NCI-H82 treated with DMSO at 0.1 percent for 48 hours (cell line): ENCODE results near the gene AVEN.

Experiments
- DNase-seq: peaks from one replicate; lab custom pipeline; 2025; ENCODE audit not compliant: unreplicated experiment; lab: John Stamatoyannopoulos, UW

AVEN gene

DNA sequence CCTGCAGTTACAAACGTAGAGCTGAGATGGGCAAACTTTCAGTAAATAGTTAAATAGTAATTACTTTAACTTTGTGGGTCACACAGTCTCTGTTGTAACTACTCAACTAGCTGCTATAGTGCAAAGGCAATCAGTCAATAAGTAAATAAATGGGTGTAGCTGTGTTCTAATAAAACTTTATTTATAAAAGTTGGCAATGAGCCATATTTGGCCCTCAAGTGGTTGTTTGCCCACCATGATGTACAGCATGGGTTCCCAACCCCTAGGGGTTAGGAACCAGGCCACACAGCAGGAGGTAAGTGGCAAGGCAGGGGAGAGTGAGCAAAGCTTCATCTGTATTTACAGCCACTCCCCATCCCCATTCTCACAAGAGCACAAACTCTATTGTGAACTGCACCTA is 115.6 kb downstream of the AVEN start:
- DNase-seq: no peak

DNA sequence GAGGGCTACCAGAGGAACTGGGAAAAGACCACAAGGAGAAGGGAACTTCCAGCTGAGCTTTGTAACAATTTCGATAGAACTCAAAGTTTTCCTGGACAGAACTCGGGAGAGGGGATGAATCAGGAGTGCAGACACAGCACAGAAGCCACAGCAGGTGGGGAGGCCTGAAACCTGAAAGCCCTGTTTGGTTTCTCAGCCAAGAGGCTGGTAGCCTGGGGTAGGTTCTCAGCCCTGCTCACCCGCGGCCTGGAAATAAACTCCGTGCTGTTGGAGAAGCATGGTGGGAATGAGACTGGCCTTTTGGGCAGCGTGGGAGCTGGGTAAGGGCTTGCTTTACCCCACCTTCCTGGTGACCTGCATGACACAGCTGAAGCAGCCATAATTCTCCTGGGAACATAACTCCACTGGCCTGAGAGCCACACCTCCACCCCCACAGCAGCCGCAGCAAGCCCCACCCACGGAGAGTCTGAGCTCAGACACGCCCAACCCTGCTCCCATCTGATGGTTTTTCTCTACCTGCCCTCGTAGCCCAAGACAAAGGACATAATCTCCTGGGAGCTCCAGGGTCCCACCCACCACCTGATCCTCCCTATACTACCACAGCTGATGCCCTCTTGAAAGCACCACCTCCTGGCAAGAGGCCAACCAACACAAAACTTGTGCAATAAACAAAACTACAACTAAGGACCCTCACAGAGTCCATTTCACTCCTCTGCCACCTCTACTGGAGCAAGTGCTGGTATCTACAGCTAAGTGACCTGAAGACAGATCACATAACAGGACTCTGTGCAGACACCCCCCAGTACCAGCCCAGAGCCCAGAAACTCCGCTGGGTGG is 123.2 kb downstream of the AVEN start:
- DNase-seq: peak; percentile 27

DNA sequence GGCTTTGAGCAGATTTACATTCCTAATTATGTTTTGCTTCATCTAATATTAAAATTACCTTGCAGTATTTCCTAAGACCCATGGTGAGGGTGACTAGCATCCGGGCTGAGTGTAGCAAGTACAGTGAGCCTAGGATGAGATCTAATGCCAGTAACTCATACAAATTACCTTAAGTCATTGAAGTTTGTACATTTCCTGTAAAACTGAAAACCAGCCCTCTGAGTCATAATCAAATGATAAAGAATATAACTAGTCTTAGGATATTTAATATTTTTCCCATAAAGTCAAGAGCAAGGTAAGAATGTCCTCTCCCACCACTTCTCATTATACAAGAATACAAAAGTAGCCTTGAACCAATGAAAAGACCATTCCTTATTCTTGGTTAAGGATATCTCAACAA is 125.5 kb downstream of the AVEN start:
- DNase-seq: no peak

DNA sequence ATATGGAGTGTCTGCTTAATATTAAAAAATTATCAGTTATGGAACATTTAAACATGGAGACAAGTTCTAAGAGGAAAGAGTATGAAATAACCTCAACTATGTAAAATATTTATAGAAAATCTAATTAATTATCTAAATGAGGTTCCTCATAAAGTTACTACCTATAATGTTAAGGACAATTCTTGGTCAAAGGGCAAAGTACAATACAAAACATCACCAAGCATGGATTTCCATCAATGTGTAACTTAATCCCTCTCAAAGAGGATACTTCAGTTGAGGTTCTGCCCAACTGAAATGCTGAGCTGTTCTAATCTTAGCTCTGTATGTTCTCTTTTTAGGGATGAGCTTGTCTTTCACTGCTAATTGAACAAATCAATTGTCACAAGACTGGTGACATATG is 126.7 kb downstream of the AVEN start:
- DNase-seq: no peak

DNA sequence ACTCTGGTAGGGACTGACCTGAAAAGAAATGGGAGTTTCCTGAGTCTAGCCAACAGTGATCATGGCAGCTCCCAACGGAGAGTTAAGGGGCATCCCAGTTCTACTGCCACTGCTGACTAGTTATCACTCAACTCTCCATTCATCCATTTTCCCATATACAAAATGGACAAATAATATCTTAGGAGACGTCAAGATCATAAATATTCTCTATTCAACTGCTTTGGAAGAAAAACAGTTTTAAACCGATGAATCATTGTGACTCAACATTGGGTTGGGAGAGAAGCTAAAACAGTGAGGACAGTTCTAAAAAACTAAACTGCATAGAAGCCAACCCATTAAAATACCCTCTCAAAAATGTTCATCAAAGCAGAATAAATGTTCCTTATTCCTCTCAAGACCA is 128.3 kb downstream of the AVEN start:
- no peak for DNase-seq

DNA sequence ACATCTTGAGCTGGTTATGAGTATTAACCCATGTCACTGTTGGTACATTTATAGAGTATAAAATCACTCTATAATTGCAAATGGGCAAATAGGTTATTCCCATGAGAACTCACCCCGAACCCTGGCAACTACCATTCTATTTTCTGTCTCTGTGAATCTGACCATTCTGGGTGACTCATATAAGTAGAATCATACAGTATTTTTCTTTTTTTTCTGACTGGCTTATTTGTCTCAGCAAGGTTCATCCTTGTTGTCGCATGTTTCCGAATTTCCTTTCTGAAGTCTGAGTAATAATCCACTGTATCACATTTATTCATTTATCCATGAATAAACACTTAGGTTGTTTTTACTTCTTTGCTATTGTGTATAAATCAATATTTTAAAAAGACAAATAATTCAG is 130.6 kb downstream of the AVEN start:
- no peak for DNase-seq

DNA sequence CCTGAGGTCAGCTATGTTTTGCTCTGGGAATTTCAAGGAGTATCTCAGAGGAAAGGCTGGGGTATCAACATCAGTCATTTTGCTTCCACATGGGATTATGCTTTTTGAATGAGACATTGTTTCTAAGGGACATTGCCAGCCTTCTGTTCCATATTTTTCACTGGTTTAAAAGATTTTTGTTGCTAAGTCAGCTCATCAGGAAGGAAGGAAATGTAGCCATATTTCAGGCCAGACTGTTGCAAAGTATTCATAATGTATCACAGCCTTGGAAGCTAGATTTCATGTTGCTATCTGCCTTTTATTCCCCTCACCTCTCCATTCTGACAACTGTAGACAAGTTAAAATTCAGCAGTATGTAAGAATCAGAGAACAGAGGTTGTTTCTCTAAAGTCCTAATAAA is 131.7 kb downstream of the AVEN start:
- no peak for DNase-seq

DNA sequence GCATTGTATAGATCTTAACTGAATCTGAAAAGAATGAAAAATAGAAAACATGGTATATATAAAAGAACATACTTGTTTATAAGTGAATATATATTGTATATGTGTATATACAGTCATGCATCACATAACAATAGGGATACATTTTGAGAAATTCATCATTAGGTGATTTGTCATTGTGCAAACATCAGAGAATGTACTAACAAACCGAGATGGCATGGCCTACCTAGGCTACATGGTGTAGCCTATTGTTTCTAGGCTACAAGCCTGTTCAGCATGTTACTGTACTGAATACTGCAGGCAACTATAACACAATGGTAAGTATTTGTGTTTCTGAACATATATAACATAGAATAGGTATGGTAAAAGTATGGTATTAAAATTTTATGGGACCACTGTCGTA is 135.3 kb downstream of the AVEN start:
- no peak for DNase-seq

DNA sequence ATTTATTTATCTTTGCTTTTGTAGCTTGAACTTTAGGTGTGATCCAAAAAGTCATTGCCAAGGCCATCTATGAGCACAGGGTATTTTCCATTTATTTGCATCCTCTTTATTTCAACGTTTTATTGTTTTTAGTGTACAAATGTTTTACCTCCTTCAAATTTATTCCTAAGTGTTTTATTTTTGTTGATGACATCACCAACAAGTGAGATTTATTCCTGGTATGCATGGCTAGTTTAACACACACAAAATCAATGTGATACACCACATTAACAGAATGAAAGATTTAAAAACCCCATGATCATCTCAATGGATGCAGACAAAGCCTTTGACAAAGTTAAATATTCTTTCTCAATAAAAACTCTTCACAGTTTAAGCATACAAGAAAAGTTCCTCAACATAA is 137.0 kb downstream of the AVEN start:
- no peak for DNase-seq

DNA sequence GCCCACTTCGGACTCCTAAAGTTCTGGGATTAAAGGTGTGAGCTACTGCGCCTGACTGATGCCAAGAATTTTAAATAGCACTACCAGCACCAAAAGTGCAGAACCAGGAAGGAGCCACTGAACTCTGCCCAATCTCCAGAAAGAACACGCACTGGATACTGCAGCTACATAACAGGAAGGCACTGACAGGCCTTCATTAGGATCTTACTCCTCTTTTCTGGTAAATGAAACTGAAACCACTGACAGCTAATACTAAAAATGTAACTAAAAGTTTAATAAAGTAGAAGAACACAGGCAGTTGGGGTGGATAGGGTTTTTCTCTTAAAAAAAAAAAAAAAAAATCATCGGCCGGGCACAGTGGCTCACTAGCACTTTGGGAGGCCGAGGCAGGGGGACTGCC is 144.8 kb downstream of the AVEN start:
- no peak for DNase-seq

DNA sequence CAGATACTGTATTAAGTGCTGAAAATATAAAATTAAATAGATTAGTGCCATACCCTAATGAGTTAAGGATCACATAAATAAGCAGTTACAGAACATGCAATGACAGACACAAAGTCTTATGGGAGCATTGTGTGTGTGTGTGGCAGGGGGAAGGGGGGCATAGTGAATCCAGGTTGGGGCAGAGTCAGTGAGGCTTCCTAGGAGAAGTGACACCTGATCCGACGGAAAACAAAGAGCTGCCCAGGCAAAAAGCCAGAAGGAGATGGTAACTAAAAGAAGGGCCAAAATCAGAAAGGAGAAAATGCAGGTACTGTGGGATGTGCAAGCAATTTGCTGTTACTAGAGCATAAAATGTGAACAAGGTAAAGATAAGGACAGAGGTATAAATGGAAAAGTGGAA is 150.8 kb downstream of the AVEN start:
- DNase-seq: no peak

DNA sequence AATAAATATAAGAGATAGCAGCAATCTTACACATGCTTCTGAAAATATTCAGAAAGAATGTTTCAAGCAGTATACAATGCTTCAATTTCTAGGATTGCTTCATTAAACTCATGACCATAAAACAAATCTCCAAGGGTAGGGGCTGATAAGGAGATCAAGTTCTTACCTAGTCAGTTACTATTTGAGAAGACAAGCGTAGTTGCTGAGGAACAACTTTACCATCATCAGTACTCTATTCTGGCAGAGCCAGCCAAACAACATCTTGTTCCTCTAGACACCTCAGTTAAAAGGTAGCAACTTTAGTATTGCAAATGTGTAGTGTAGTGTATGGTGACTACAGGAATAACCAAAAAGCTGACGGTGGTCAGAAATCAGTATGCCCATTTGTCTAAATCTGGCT is 156.1 kb downstream of the AVEN start:
- no peak for DNase-seq

DNA sequence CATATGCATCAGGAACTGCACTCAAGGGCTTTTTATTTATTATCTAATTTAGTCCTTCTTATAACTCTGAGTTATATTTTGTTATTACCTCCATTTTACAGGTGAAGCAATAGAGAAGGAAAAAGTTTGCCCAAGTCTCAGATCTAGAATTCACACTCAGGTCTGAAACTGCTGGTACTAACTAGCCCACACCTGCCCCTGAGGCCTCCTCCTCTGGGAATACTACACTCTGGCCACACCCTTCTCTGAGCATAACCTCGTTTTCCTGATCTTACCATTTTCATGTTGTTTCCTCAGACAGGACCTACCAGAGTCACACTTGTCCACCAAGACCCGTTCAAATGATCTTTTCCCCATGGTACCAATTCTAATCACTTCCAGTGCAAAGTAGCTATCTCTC is 164.8 kb downstream of the AVEN start:
- no peak for DNase-seq

DNA sequence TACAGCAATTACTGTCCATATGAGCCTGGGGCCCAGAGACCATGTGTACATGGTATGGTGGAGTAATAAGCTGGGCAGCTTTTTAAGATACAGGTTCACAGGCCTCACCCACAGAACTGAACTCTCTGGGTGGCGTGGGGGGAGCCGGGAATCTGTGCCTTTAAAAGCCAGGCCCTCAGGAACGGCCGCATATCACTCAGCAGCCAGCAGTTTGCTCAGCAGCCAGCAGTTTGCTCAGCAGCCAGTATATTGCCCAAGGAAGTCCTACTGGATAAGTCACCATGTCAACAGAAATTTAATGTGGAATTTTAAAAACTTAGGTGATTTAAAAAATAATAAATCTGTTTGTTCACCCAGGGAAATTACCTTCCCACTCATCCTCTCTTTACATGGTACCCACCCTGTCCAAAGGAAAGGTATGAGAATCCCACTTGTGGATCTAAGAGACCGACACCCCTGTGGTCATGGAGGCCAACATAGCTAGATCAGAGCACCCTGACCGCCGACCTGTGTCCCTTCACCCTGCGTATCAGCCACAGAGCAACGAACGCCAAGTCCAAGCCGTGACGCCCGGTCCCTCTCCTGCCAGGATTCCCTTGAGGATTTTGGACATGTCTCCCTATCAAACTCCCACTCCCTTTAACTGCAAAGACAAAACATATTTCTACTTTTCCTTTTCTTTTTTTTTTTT is 166.4 kb downstream of the AVEN start:
- DNase-seq: no peak

DNA sequence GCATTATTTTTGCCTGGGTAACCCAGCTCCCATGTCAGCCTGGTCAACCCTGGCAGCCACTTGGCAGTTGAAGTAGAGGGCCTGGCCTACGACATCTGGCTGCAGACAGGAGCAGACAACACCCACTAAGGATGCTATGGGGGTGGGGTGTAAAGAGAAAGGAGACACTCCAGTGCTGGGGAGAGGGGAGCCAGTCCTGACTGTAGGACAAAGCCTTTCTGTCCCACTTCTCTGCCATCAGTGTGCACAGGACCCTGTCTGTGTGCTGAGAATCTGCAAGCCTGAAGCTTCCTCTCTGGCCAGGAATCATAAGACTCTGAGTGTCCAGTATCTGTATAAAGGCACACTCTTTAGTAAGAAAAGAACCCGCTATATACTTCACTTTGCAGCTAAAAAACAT is 167.0 kb downstream of the AVEN start:
- no peak for DNase-seq

DNA sequence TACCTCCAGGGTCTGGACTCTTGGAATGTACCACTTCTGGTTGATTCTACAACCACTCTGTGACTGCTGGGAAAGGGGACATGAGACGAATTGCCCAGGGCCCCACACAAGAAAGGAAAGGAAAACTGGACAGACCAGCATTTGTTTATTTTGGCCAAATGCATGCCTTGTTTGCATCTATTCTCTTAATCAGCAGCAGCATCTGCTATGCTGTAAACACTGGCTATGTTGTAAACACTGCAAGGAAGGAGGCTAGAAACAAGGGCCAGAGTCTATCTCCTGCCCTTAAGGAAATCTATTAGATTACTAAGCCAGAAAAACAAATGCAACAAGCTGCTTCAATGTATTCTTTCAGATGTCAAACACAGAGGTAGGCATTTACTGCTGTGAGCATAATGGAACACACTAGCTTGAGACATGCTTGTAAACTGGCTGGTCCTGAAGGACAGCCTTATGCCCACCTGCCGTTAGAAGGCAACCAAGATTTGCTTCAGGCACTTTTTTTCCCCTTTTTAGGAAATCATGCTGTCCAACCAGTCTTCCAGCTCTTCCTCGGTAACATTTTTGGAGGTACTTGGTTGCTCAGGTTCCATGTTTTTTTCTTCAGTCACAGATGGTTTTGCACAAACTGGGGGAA is 172.8 kb downstream of the AVEN start:
- DNase-seq: no peak

DNA sequence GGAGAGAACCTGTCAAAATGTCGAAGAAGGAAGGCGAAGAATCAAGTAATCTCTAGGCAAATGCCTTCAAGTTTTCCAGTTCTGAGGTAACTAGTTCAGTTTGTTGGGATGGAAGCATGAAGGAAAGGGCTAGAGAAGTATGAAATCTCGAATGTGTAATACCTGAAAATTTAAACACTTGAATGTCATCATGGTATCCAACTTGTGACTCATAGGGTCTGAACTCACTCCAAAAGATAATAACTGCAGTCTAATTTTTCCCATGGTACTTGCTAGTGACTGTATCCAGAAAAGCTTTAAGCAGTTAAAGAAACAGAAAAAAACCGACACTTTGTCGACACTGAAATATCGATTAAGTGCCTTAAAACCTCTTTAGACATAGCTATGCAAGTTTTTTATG is 173.6 kb downstream of the AVEN start:
- DNase-seq: no peak

DNA sequence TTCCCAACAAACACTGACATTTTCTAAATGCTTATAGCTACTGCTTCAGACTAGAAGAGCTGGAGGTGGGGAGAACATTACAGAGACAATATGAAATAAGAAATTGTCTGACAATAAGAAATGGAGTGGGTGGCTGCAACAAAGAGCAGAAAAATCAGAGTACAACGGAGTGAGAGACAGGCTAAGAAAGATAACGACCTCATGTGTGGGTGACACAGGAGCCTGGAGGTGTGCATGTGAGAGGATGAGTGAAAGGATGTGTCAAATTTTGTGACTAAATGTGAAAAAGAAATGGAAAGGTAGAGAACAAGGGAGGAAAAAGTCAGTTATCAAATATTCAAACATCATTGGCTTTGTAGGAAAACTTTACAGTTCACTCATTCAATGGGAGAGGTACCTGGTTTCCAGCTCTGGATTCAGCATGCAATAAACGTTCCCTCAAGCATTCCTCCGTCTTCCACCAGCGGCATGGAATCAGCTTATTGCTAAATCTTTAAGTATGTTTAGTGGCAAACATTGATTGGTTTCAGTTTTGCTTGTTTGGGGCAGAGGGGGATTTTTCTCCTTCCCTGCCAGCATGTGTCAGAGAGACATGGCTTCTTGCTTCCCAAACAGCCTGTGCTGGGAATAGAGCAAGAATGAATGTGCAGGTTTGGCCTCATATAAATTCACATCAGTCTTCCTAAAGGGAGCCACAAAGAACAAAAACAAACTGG is 174.5 kb downstream of the AVEN start:
- DNase-seq: no peak

DNA sequence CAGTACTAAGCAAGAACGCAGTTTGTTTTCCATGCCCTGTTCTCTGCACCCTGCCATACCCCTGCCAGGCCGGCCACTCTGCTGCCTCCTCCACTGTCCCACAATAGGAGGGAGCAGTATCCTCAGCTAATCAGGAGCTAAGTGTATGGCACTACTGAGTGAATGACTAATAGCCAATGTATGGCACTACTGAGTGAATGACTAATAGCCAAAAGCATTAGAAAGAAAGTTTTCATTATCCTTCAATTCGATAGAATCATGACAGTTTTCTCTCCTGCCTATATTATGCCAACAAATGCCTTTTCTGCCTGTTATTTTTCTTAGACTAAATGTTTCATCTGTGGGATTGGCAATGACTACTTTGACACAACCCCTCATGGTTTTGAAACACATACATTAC is 178.2 kb downstream of the AVEN start:
- DNase-seq: no peak

DNA sequence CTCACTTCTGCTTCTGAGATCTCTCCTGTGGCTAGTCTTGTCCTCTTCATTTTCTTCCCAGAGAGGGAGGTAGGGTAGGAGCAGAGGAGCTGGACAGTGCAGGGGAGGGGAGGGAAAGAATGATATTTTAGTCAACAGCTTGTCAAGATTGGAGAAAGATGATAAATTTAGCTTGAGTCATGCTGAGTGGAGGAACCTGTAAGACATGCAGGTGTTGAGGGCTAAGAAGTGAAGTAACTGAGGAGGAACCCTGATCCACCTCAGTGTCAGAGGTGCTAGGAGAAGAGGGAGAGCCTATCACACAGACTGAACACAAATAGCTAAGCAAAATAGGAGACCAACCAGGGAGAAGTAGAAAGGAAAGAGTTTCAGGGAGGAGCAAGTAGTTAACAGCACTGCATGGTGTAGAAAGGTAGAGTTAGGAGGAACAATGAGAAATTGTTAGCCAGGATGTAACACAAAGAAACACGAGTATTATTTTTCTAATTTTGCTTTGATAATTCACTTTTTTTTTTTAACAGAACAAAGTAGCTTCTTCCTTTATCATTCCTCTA is 178.9 kb downstream of the AVEN start:
- DNase-seq: no peak

DNA sequence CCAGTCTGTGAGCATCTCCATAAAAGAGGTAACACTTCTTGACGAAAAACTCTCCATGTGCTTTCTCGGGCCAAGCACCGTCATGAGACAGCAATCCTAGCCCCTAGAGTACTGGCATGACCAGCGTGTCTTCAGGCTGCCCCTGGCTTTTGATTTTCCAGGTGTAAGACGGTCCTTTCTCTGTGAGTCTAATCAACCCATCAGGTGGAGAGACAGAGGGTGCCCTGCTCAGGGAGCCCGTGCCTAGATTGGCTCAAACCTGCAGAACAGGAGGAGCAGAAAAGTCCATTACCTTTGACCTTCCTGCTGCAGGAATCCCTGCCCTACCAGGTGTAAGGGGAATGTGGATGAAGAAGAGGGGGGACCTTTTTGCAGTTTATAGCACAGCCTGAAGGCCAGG is 180.2 kb downstream of the AVEN start:
- DNase-seq: no peak
